HUDEP-2 (cell line): Measurements from ENCODE around the gene PRKAG2.

Source experiments
- DNase-seq, 76 experiments: peaks; one replicate each; lab custom pipeline; 2025; ENCODE audit not compliant: unreplicated experiment in 76 of 76; lab: John Stamatoyannopoulos, UW

PRKAG2 gene

GRCh38 chr7:151735186-151735850 lies 141.6 kb downstream of the PRKAG2 start:
- DNase-seq = no peak

GRCh38 chr7:151732834-151733592 lies 143.9 kb downstream of the PRKAG2 start:
- no peak for DNase-seq

- DNase-seq = no peak
These were observed 144.6 kb downstream of the PRKAG2 start for GRCh38 chr7:151732292-151732691.

- DNase-seq = no peak
These were observed 145.9 kb downstream of the PRKAG2 start for GRCh38 chr7:151731022-151731441.

GRCh38 chr7:151730591-151730990 lies 146.3 kb downstream of the PRKAG2 start:
- DNase-seq = no peak

GRCh38 chr7:151729521-151729921 lies 147.4 kb downstream of the PRKAG2 start:
- DNase-seq = no peak

- DNase-seq = no peak
These were observed 148.2 kb downstream of the PRKAG2 start for GRCh38 chr7:151728746-151729145.

GRCh38 chr7:151728286-151728660 lies 148.6 kb downstream of the PRKAG2 start:
- DNase-seq = no peak

- DNase-seq = peak in 9 of 76 experiments; percentile 2 to 43 (median 21)
These were observed 149.2 kb downstream of the PRKAG2 start for GRCh38 chr7:151727579-151728285.

- DNase-seq = no peak
These were observed 150.0 kb downstream of the PRKAG2 start for GRCh38 chr7:151726652-151727578.

GRCh38 chr7:151725844-151726651 lies 150.9 kb downstream of the PRKAG2 start:
- DNase-seq = no peak

- DNase-seq = no peak
These were observed 151.9 kb downstream of the PRKAG2 start for GRCh38 chr7:151724920-151725584.

GRCh38 chr7:151724250-151724915 lies 152.5 kb downstream of the PRKAG2 start:
- no peak for DNase-seq

GRCh38 chr7:151723321-151723720 lies 153.6 kb downstream of the PRKAG2 start:
- DNase-seq = no peak

GRCh38 chr7:151722533-151722932 lies 154.4 kb downstream of the PRKAG2 start:
- DNase-seq = no peak

- peak in 8 of 76 experiments; percentile 4 to 44 (median 15) for DNase-seq
These were observed 155.2 kb downstream of the PRKAG2 start for GRCh38 chr7:151721694-151722093.

GRCh38 chr7:151721236-151721635 lies 155.7 kb downstream of the PRKAG2 start:
- DNase-seq = no peak

- DNase-seq = no peak
These were observed 156.6 kb downstream of the PRKAG2 start for GRCh38 chr7:151720280-151720679.

- no peak for DNase-seq
These were observed 157.0 kb downstream of the PRKAG2 start for GRCh38 chr7:151719897-151720242.
